T-helper 1 cell treated with Interleukin-12 subunit alpha and Interleukin-12 subunit beta and Interleukin-4 antibody, amounts not matched to agents 30 ng/mL and 1 ng/mL, for 36 hours (primary cell): Measurements from ENCODE around the gene ALK. TPM values are rescaled to one million over a fixed set of nuclear protein-coding genes. Genes with fewer than 3 reads are reported as not detected.

ENCODE experiments used
- intact Hi-C: fragments of 100-400 bp; cut with micrococcal nuclease; formaldehyde crosslinking; loops from one replicate; pipeline ENCODE4 v1.15.1; 2024
- total RNA-seq: library from RNA; stranded (reverse); gene quantifications from 2 replicates; pipeline ENCODE4 v1.2.3, GENCODE V29; 2022

The ALK gene
- total RNA-seq, 1 donor from 2014 or later, result not detected

- intact Hi-C loops, result loop anchor here (2.0 kb wide), 1 partner anchor 833 kb away; no protein-coding TSS in a partner anchor
These were observed 682.0 kb downstream of the ALK start for GRCh38 chr2:29239209-29239960.

- intact Hi-C loops, result loop anchor here (2.0 kb wide), 1 partner anchor 834 kb away; no protein-coding TSS in a partner anchor
These were observed 682.9 kb downstream of the ALK start for GRCh38 chr2:29238497-29238896.

- intact Hi-C loops, result no loop called here
These were observed 685.3 kb downstream of the ALK start for GRCh38 chr2:29236074-29236473.

- intact Hi-C loops, result no loop called here
These were observed 686.0 kb downstream of the ALK start for GRCh38 chr2:29235411-29235810.

- intact Hi-C loops, result no loop called here
These were observed 688.0 kb downstream of the ALK start for GRCh38 chr2:29233428-29233827.

- intact Hi-C loops, result no loop called here
These were observed 689.3 kb downstream of the ALK start for GRCh38 chr2:29232041-29232440.

GRCh38 chr2:29229640-29230039 is 691.7 kb downstream of the ALK start:
- intact Hi-C loops, result no loop called here

GRCh38 chr2:29228947-29229346 is 692.4 kb downstream of the ALK start:
- intact Hi-C loops, result no loop called here

GRCh38 chr2:29227935-29228675 is 693.3 kb downstream of the ALK start:
- intact Hi-C loops, result no loop called here

GRCh38 chr2:29226808-29227207 is 694.6 kb downstream of the ALK start:
- intact Hi-C loops, result no loop called here

- intact Hi-C loops, result no loop called here
These were observed 695.0 kb downstream of the ALK start for GRCh38 chr2:29226375-29226774.

- intact Hi-C loops, result no loop called here
These were observed 695.6 kb downstream of the ALK start for GRCh38 chr2:29225814-29226213.

- intact Hi-C loops, result no loop called here
These were observed 696.5 kb downstream of the ALK start for GRCh38 chr2:29224693-29225551.

GRCh38 chr2:29223851-29224692 is 697.3 kb downstream of the ALK start:
- intact Hi-C loops, result no loop called here

GRCh38 chr2:29223257-29223656 is 698.1 kb downstream of the ALK start:
- intact Hi-C loops, result no loop called here

- intact Hi-C loops, result no loop called here
These were observed 698.8 kb downstream of the ALK start for GRCh38 chr2:29222381-29223179.

- intact Hi-C loops, result no loop called here
These were observed 700.7 kb downstream of the ALK start for GRCh38 chr2:29220506-29221270.

- intact Hi-C loops, result no loop called here
These were observed 702.0 kb downstream of the ALK start for GRCh38 chr2:29219374-29219773.

- intact Hi-C loops, result no loop called here
These were observed 702.7 kb downstream of the ALK start for GRCh38 chr2:29218550-29219125.
